ENCODE results near the gene CCDC88C.

Gene CCDC88C

DNA sequence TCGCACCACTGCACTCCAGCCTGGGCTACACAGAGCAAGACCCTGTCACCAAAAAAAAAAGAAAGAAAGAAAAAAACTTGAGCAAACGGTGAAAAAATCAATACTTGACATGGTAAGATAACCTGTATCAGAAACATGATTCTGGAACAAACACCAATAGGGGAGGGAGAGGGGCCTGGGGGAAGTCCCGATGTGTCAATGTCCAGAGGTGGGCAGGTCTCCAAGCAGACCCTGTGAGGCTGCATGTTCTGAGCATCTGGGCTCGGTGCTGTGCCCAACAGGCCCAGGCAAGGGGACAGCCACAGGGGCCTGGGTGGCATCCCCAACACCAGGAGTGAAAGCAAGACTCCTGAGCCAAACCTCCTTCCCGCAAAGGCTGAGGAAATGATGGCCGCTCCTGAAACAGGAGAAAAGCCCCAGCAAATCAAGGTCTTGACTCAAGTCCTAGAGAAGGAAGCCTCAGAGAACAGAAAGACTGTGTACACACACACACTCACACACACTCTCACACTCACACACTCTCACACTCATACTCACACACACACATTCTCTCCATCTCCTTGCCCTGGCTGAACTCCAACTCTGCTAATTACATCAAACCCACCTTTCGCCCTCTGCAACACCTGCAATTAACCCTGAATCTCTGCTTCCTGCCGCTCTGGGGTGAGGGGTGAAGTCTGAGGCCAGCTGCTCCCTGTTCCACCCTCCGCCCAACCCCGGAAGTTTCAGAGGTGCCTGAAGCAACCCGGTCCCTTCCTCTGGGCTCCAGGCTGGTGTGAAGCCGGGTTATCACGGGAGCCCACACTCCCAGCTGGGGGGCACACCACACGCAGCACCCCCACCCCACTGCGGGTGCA is 20.4 kb downstream of the CCDC88C start:
- peak; percentile 21 for DNase-seq (ENCODE audit: low spot score)

DNA sequence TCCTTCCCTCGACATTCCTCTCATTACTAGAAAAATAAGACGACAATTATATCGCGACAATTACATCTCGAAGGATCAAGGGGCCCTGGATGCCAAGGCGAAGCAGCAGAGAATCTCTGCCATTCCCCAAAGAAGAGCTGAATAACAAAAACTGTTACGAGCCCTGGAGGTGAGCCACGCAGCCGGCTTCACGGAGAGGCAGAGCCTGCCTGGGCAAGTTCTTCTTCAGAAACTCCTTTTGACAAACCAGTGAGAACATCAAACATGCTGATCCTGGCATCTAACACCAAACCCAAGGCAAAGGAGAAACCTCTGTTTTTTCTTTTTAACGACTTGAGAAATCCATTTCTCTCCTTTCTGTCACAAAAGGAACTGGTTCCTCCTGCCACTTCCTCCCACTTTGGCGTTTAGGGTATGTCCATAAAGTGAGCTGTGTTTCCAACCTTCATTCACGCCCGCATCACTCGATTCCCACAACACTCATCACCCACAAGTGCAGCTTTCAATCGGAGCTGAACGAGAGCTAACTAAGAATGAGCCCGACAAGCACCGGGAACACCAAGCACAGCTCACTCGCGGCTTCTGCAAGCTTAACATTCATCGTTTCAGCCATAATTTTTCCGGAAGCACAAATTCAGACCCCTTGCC is 21.5 kb downstream of the CCDC88C start:
- no peak for DNase-seq (ENCODE audit: low spot score)

- DNase-seq (ENCODE audit: low spot score): no peak
Observed at GRCh38 chr14:91395466-91395865, 22.2 kb downstream of the CCDC88C start.

GRCh38 chr14:91394105-91395081 is 23.2 kb downstream of the CCDC88C start:
- no peak for DNase-seq (ENCODE audit: low spot score)

GRCh38 chr14:91392623-91393303 is 24.9 kb downstream of the CCDC88C start:
- no peak for DNase-seq (ENCODE audit: low spot score)

- DNase-seq (ENCODE audit: low spot score): peak; percentile 29
Observed at GRCh38 chr14:91390165-91390778, 27.3 kb downstream of the CCDC88C start.

DNA sequence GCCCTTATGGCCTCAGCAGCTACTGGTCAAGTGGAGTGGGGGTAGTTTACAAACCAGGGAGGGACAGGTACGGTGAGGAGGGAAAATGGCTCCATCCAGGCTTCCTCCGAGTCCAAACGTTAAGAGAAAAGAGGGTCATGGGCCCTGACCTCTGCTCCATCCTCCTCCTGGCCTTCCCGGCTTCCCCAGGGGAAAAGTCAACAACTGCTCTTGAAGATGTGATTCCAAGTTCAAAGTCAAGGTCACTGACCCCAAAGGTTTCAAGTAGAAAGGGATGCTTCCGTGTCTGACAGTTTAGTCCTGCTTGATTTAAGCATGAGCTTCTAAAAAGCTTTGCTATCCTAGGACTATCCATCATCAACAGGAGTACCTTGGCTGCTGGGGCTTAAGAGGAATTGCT is 28.5 kb downstream of the CCDC88C start:
- no peak for DNase-seq (ENCODE audit: low spot score)

DNA sequence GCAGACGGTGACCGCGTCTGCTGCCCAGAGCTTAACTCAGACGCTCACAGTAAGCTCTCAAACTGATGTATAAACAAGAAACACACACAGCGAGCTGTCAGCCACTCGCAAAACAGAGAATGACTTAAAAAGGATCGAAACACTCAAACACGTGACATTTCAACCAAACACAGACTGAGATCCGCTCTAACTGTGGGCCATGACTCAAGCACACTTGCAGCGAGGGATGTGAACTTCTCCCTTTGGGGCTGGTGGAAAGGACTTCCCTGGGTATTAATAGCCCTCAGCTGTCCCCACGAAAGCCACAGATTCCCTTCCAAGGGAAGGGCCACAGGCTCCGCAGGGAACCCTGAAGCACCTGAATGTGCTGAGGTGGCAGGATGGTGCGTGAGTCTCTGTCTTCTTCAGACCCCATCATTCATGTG is 29.1 kb downstream of the CCDC88C start:
- no peak for DNase-seq (ENCODE audit: low spot score)

DNA sequence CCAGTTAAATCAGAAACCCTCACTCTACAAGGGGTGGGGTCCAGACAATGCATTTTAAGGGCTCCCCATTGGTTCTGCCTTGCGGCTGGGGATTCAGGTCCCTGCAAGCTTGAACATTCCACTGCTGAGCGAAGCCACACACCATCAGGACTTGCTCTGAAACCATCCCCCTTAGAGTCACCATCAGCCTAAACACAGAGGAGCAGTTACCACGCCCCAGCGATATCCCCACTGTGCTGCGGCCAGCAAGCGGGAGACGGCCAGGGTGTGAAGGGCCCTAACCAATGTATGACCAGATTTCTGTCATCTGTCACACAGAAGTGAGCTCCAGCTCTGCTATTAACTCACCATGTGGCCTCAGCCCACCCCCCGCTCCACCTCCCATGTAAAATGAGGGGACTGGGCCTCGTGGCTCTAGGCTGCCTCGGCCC is 29.7 kb downstream of the CCDC88C start:
- no peak for DNase-seq (ENCODE audit: low spot score)

DNA sequence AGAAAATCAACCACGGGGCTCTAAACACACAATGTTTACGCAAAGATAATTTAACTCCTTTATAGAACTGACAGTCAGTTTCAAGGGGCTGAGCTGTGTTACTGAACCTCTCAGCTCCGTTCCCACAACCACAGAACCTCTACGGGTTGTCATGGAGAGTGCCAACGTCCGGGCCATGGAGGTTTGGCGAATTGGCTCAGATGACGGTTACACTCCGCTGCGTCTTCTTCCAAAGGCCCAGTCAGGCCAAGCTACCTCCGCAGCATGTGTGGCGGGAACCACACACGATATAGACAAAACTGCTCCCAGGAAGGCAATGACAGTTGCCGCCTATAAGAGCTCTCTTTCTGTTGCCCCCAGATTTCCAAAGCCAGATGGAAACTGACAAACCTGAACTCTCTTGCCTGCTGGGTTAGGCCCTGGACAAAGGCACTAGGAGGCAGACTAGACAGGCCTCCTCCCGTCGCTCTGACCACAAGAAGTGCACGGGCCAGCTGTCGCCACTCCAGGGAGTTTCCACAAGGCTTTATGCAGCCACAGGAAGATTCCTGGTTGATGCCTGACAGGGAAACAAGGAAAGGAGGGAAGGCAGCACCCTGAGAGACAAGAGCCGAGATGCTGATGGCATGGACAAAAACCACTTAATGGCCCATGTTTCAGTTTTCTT is 30.3 kb downstream of the CCDC88C start:
- no peak for DNase-seq (ENCODE audit: low spot score)

DNA sequence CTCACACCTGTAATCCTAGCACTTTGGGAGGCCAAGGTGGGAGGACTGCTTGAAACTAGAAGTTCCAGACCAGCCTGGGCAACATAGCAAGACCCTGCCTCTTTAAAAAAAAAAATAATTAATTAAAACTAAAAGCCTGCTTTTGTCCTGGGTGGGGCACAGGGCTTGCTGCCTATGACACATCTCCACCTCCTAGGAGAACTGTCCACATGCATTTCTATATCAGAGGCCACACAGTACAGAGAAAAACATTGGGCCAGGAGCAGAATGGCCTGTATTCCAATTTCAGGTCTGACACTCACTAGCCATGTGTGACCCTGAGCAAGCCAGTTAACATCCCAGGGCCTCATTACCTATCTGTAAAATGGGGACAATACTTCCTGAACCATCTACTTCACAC is 31.9 kb downstream of the CCDC88C start:
- no peak for DNase-seq (ENCODE audit: low spot score)

DNA sequence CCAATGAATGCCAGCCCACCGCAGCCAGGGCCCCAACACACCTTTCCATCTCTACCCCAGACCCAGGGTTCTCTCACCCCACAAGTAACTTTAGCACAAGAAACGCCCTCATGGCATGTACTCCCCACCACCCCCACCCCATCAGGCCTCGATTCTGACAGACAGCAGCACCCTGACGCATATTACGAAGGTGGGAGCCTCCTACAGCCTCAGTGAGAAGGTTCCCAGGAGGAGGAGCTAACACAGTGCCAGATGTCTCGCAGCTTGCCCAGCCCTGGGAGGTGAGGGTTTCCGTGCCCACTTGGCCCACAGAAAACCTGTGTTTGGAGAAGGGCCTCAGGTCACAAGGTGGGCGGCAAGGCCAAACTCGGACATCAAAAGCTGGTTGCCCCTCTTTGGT is 32.4 kb downstream of the CCDC88C start:
- DNase-seq (ENCODE audit: low spot score): no peak

- no peak for DNase-seq (ENCODE audit: low spot score)
Observed at GRCh38 chr14:91383439-91383838, 34.2 kb downstream of the CCDC88C start.

- DNase-seq (ENCODE audit: low spot score): no peak
Observed at GRCh38 chr14:91381801-91382670, 35.6 kb downstream of the CCDC88C start.

DNA sequence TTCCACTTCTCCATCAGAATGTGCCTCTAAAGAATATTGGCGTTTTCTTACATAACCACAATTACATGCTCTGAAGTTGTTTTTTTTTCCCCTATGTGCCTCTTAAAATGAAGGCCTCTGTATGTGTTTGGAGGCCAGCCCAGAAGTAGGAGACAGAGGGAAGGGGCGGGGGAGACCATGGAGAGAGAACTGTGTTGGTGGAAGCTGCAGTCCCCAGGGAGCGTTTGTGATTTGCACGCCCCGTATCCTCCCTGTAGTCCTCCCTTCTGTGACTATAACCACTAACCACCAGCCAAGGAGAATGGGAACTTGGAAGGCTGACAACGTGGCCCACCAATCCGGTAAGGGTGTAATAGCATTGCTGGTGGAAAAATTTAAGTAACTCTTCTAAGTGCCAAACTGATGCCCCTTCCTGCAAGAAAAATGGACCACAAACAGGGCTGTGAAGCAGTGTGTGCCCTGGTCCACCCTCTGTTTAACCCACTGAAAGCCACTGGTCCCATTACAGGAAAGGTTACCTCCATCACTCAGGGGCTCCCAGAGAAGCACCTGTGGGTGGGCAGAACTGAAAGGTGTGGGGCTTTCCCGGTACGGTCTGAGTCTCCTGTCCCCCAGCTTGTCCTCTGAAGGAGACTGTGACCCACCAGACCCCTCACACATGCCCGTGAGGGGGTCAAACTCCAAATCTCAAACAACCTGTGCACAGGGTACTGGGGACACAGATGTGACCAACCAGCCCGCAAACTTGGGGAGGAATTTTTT is 36.8 kb downstream of the CCDC88C start:
- DNase-seq (ENCODE audit: low spot score): no peak

DNA sequence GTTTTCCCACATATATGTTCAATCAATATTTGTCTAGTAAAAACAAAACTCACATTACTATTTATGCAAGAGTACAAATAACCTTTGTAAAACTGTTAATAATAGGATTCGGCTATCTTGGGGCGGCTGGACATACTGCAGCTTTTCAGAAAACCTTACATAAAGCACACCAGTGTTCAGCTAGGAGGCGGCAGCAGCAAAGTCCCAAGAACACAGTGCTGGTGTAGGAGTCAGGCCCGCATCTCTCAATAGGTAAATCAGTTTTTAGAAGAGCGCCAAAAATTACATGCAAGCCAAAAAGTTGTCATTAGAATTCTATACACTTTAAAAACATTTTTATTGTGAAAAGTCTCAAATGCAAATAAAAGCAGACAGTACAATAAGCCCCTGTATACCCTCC is 37.5 kb downstream of the CCDC88C start:
- DNase-seq (ENCODE audit: low spot score): no peak

- DNase-seq (ENCODE audit: low spot score): no peak
Observed at GRCh38 chr14:91379579-91379932, 38.1 kb downstream of the CCDC88C start.

DNA sequence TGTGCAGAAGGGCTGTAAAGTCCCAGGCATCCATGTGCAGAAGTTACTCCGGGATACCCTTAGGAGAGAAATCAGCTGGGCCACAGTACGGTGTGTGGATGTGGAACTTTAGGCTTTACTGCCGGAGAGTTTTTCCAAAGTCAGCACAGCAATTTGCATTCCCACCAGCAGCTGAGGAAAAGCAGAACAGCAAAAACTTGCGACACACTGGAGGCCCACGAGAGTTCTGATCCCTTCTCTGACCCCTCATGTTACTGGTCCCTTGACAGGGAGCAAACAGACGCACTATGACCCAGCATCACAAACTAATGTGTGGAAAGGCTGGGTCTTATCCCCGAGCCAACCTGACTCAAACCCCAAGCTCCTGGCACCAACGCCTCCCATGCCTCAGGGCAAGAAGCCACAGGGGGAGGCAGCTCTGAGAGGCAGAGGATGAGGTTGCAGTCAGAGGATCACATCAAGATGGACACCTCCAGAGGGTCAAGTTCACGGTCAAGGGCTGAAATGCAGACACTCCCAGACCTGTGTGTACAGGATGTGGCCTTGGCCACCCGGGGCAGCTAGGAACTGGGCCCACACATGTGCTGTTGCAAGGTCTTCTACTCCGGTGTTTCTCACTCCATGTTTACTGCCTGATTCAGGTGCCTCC is 38.6 kb downstream of the CCDC88C start:
- DNase-seq (ENCODE audit: low spot score): no peak
